SK-N-SH treated with all-trans-retinoic acid at 6 μM for 48 hours (cell line): ENCODE results near the gene TANC1.

Source experiments
- ATAC-seq: fragments of 200-7000 bp; cut with Tn5 transposase; 3 replicates; pipeline ENCODE4 v1.9.1; 2020; ENCODE audit warnings: mild to moderate bottlenecking, moderate library complexity
- ARNTL ChIP-seq: fragments of 450-650 bp; formaldehyde crosslinking; IDR thresholded peaks from 2 replicates; pipeline ENCODE4 v1.5.0; 2020; ENCODE audit warnings: low read depth, mild to moderate bottlenecking, moderate library complexity, borderline replicate concordance
- BACH2 ChIP-seq: fragments of 250-450 bp; sonication (Bioruptor Pico); IDR thresholded peaks from 2 replicates; pipeline ENCODE4 v1.9.0; 2021; ENCODE audit warnings: mild to moderate bottlenecking, borderline replicate concordance
- CREB5 ChIP-seq: fragments of 250-450 bp; sonication (Bioruptor Pico); IDR thresholded peaks from 2 replicates; pipeline ENCODE4 v1.5.1; 2020; ENCODE audit warnings: low read depth, mild to moderate bottlenecking, moderate library complexity
- CSRNP3 ChIP-seq: fragments of 250-450 bp; sonication (Bioruptor Pico); IDR thresholded peaks from 2 replicates; pipeline ENCODE4 v1.5.1; 2021; ENCODE audit warnings: mild to moderate bottlenecking, moderate library complexity
- GLIS3 ChIP-seq: fragments of 250-450 bp; sonication (Bioruptor Pico); IDR thresholded peaks from 2 replicates; pipeline ENCODE4 v1.5.0; 2020; ENCODE audit warnings: mild to moderate bottlenecking, moderate library complexity
- PATZ1 ChIP-seq: fragments of 250-450 bp; sonication (Bioruptor Pico); IDR thresholded peaks from 2 replicates; pipeline ENCODE4 v1.8.0; 2020; ENCODE audit warnings: mild to moderate bottlenecking, moderate library complexity, borderline replicate concordance
- PPARA ChIP-seq: fragments of 250-450 bp; sonication (Bioruptor Pico); IDR thresholded peaks from 2 replicates; pipeline ENCODE4 v1.5.0; 2020; ENCODE audit warnings: mild to moderate bottlenecking, borderline replicate concordance
- RARB ChIP-seq: fragments of 250-450 bp; sonication (Bioruptor Pico); IDR thresholded peaks from 2 replicates; pipeline ENCODE4 v1.8.0; 2021; ENCODE audit warnings: mild to moderate bottlenecking, moderate library complexity
- SNAI2 ChIP-seq: fragments of 250-450 bp; sonication (Bioruptor Pico); IDR thresholded peaks from 2 replicates; pipeline ENCODE4 v1.5.0; 2020; ENCODE audit warnings: mild to moderate bottlenecking, moderate library complexity
- TCF4 ChIP-seq: fragments of 250-450 bp; sonication (Bioruptor Pico); IDR thresholded peaks from 2 replicates; pipeline ENCODE4 v1.8.0; 2021; ENCODE audit warnings: mild to moderate bottlenecking, moderate library complexity, borderline replicate concordance
- TOX ChIP-seq: fragments of 250-450 bp; sonication (Bioruptor Pico); IDR thresholded peaks from 2 replicates; pipeline ENCODE4 v1.8.0; 2021; ENCODE audit warnings: mild to moderate bottlenecking, moderate library complexity, borderline replicate concordance
- TSHZ2 ChIP-seq: fragments of 250-450 bp; sonication (Bioruptor Pico); IDR thresholded peaks from 2 replicates; pipeline ENCODE4 v1.5.0; 2020; ENCODE audit warnings: mild to moderate bottlenecking, moderate library complexity
- ZC3H10 ChIP-seq: fragments of 250-450 bp; sonication (Bioruptor Pico); IDR thresholded peaks from 2 replicates; pipeline ENCODE4 v1.5.1; 2021; ENCODE audit warnings: mild to moderate bottlenecking, moderate library complexity
- ZFP3 ChIP-seq: fragments of 250-450 bp; sonication (Bioruptor Pico); IDR thresholded peaks from 2 replicates; pipeline ENCODE4 v1.5.0; 2020; ENCODE audit warnings: mild to moderate bottlenecking, moderate library complexity
- ZNF565 ChIP-seq: fragments of 450-650 bp; formaldehyde crosslinking; conservative IDR thresholded peaks from 2 replicates; pipeline ENCODE4 v1.5.0; 2020; ENCODE audit warnings: low read depth, mild to moderate bottlenecking, moderate library complexity
- ZNF70 ChIP-seq: fragments of 450-650 bp; formaldehyde crosslinking; IDR thresholded peaks from 2 replicates; pipeline ENCODE4 v1.5.0; 2020; ENCODE audit warnings: mild to moderate bottlenecking, moderate library complexity
- ZNF8 ChIP-seq: fragments of 450-650 bp; formaldehyde crosslinking; IDR thresholded peaks from 2 replicates; pipeline ENCODE4 v1.5.0; 2020; ENCODE audit warnings: mild to moderate bottlenecking, moderate library complexity

TANC1 gene

GRCh38 chr2:159267921-159268320 lies 299.5 kb downstream of the TANC1 start (continued):
- TF ChIP-seq PATZ1 (CRISPR knock-in tag) (no peak), GLIS3 (CRISPR knock-in tag) (no peak), ZFP3 (CRISPR knock-in tag) (no peak), ZC3H10 (no peak)

- no peak for ATAC-seq
- TF ChIP-seq ZNF565 (no peak), ARNTL (CRISPR knock-in tag) (no peak), ZNF70 (CRISPR knock-in tag) (no peak), TOX (CRISPR knock-in tag) (no peak), BACH2 (no peak), ZNF8 (no peak), PATZ1 (CRISPR knock-in tag) (no peak), ZFP3 (CRISPR knock-in tag) (no peak), ZC3H10 (no peak)
- TF ChIP-seq, all 23 proteins: peak for 0
These were observed 302.4 kb downstream of the TANC1 start for GRCh38 chr2:159270744-159271379.

- TF ChIP-seq PATZ1 (CRISPR knock-in tag) = no peak
- no peak for TF ChIP-seq ARNTL (CRISPR knock-in tag)
- no peak for TF ChIP-seq GLIS3 (CRISPR knock-in tag)
- no peak for TF ChIP-seq ZNF70 (CRISPR knock-in tag)
- no peak for TF ChIP-seq BACH2
- peak; percentile 39; the same call in 2 of the 3 replicates for ATAC-seq
These were observed 303.7 kb downstream of the TANC1 start for GRCh38 chr2:159272156-159272555.

- no peak for ATAC-seq
- TF ChIP-seq GLIS3 (CRISPR knock-in tag) (no peak), CREB5 (no peak), SNAI2 (CRISPR knock-in tag) (no peak), RARB (CRISPR knock-in tag) (no peak), PPARA (no peak), TSHZ2 (no peak), ZC3H10 (no peak), CSRNP3 (CRISPR knock-in tag) (no peak), BACH2 (no peak), TCF4 (CRISPR knock-in tag) (no peak), ZNF8 (no peak)
These were observed 306.7 kb downstream of the TANC1 start for GRCh38 chr2:159275111-159275510.
